NCI-H748 treated with DMSO at 0.1 percent for 48 hours (cell line): ENCODE results near the gene ETFB.

Experiments used
- DNase-seq: peaks from one replicate; lab custom pipeline; 2025; lab: John Stamatoyannopoulos, UW

Gene ETFB

DNA sequence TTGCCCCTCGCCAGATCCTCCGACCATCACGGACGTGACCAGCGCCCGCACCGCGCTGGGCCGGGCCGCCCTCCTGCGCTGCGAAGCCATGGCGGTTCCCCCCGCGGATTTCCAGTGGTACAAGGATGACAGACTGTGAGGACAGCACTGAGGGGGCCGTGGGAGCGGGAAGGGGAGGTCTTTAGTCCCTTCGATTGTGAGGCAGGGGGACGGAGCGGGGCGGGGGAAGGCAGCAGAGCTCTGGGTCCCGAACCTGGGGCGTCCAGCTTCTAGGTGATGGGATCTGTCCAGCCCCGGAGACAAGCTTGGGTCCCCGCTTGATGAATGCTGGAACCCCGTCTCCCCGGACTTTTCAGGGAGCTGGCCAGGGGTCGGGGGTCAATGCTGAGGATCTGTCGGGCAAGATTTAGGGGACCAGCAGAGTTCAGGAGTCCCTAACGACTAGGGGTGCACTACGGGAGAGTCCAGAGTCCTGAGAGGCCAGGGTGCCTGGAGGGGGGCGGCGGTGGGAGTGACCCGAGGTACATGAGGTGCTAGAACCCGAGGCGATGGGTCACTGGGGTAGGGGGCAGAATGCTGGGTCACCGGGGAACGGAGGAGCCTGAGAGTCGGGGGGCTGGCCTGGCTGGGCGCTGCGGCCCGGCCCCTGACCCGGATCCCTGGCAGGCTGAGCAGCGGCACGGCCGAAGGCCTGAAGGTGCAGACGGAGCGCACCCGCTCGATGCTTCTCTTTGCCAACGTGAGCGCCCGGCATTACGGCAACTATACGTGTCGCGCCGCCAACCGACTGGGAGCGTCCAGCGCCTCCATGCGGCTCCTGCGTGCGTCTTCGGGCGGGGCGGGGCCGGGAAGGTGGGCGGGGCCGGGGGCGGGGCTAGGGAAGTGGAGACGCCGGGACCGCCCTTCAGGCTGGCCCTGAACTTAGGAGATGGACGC, 38.9 kb downstream of the ETFB start:
- no peak for DNase-seq

DNA sequence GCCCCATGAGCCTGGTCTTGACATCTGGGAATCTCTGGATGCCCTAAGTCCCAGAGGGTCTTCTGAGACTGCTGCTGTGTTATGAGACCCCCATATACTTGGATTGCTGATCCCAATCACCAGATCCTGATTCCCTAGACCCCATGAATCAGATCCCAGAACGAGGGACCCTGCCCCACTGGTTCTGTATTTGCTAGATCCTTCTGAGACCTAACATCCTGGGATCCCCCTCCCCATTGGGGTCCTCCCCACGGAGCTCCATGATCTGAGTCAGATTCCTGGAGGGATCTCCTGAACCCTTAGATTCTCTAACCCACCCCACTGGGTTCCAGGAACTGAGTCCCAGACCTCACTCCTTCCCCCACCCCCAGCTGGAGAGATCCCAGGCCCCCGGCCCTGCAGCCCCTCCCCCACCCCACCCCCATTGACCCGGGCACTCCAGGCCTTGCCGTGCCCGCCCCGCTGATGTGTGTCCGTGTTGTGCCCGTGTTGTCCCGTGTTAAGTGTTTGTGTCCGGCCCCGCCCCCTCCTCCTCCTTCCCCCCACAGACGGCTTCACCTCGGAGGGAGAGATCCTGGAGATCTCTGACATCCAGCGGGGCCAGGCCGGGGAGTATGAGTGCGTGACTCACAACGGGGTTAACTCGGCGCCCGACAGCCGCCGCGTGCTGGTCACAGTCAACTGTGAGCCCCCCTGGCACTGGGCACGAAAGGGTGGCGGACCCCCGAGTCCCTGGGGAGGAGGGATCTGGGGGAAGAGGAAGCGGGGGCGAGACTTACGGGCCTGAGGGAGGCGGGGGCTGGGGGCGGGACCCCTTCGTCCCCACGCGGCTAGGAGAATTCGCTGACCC, 39.7 kb downstream of the ETFB start:
- DNase-seq = no peak

- DNase-seq = no peak
Observed at GRCh38 chr19:51325161-51325976, 40.8 kb downstream of the ETFB start.

DNA sequence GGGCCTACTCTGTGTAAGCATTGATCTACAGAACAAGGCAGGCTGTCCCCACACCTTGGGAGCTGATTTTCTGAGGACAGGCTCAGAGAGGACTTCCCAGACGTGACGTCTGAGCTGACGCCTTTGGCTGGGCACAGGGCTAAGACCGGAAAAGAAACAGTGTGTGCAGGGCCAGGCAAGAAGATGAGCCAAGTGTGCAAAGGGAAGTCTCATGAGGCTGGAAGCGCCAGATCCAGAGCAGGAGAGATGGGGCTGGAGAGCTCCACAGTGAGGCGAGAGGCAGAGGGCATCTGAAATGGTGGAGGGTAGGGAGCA, 42.1 kb downstream of the ETFB start:
- DNase-seq = no peak

DNA sequence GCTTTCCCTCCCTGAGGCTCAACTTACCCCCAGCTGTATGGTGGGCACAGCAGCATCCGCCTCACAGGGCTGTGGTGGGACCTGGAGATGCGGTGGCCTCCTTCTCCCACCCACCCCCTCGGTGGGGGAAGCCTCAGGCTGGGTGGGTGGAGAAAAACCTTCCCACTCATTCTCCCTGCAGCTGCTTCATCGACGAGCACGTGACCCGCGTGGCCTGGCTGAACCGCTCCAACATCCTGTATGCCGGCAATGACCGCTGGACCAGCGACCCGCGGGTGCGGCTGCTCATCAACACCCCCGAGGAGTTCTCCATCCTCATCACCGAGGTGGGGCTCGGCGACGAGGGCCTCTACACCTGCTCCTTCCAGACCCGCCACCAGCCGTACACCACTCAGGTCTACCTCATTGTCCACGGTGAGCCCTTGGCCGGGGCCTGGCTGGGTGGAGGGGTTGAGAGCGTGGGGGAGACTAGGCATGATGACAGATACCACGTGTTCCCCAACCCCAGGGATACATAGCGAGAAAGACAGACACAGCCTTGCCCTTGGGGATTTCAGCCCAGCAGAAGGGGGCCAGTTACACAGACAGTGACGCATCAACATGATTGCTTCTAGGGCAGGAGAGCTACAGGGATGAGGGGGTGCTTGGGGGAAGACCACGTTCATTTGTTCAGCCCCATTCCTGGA, 42.6 kb downstream of the ETFB start:
- no peak for DNase-seq

GRCh38 chr19:51321799-51322198, 44.4 kb downstream of the ETFB start:
- DNase-seq = no peak

GRCh38 chr19:51320280-51320657, 45.9 kb downstream of the ETFB start:
- no peak for DNase-seq

DNA sequence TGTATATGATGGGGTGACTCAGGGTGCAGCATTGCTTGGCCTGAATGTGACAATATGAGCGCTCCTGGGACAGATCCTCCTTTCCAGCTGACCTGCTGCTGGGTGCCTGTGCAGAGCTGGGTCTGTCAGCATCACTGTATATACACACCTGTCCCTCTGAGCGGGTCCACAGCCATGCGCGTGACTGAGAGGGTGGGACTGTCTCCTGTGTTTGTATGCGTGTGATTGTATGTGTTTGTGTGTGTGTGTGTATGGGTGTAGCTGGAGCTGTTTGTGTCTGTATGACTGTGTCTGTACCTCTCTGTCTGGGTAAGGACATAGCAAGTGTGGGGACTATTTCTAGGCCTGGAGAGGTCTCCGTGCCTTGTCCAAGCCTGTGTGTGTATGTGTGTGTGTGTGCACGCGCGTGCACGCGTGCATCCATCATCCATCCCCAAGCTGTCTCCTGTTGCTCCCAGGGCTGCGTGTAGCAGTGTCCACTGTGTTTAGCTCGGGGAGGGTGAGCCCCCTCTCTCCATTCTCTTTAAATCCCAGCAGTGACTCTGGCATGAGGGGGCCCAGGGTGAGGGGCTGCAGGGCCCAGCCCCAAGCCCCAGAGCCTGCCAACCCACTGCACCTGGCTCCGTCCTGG, 46.4 kb downstream of the ETFB start:
- no peak for DNase-seq

DNA sequence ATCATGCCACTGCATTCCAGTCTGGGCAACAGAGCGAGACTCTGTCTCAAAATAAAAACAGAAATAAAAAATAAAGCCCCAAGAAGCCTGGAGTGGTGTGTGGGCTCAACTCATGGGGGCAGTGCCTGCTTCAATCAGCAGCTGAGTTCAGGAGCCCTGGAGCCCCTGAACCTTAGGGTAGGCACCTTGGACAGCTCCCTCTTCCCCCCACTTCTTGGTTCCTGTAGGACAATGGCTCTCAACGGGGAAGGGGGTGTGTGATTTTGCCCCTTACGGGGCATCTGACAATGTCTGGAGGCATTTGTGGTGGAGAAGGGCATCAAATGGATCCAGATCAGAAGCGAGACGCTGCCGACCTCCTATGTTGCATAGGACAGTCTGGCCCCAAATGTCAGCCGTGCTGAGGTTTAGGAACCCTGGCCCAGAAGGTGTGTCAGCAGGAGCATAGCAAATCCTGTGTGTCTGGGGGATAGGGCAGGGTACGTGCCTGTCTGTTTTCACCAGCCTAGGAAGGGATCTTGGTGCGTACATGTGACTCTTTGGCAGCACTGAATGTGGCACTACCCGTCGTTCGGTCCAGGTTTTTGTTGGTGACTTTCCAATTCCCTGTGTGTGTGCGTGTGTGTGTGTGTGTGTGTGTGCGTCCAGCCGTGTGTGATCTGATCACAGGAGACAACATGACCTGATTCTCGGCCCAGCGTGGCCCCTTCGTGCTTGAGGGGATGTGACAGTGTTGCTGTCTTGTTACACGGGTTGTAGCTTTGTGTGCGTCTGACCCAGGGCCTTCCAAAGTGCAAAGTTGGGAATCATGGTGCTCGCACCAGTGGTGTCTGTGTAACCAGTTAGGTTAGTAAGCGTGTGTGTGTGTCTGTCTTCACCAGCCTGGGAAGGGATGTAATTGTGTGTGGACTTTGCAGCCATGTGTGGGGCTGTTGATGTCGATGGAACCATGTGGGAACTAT, 47.2 kb downstream of the ETFB start:
- no peak for DNase-seq

DNA sequence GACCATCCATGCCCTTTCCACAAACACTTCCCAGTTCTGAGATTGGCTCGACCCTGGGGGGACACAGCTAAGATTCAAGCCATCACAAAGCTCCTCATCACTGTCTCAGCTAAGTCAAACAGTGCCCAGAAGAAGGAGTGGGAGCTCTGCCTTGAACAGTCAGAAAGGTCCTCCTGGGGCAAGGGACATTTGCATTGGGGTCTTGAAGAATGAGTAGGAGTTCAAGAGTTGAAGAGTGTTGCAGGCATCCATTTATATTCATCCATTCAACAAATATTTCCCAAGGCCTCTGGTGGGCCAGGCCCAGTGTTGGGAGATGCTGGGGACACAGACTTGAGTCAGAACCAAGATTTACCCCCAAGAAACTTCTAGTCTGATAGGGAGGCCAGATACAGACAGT, 48.2 kb downstream of the ETFB start:
- no peak for DNase-seq

DNA sequence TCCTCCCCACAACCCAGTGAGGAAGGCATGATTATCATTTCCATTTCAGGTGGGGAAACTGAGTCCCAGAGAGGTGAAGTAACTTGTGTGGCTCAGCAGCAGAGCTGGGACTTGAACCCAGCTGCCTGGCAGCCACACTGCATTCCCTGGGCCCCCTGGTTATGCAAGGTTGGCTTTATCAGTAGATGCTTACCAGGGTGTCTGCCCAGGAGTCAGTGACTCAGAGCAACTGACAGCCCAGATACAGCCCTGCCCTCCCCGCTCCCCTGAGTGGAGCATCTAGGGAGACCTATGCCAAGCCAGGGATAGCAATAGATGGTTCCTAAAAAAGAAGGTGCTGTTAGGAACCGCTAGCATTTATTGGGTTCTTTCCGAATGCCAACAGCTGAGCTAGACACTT, 48.8 kb downstream of the ETFB start:
- DNase-seq = no peak

DNA sequence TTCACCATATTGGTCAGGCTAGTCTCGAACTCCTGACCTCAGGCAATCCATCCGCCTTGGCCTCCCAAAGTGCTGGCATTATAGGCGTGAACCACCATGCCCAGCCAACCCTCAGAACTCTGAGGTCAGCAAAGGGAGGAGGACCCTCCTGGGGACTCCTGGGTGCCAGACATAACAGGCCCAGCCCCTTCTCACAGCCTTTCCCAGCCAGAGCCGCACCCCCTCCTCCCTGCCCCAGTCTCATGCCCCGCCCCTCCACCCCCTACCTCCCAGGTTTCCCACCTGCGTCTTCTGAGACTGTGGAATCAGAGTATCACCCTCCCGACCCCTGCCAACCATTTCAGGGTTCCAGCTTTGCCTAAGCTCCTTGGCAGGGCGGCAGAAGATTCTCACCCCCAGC, 49.5 kb downstream of the ETFB start:
- DNase-seq = no peak

- DNase-seq = no peak
Observed at GRCh38 chr19:51311351-51312257, 54.6 kb downstream of the ETFB start, which contains the start of gene IGLON5. Gene IGLON5 (plus strand): TSS chr19:51311644. CDS start chr19:51311848, 204 bp downstream.

DNA sequence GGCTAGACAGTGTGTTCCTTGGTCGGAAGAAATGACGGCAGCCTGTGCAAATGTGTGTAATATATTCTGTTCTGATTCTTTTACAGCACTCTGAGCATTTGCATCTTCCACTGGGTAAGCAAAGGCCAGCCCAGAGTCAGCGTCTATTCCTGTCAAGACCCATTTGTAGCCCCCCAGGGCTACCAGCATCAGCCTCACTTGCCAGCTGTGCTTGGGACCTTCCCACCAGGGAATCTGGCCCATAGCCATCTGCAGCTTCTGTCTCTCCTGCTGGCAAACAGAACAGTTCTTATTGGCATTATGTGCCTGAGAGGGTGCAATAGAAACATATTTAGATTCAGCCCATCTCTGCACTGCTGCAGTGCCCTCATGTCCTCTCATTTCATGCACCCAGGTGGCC, 60.7 kb downstream of the ETFB start:
- DNase-seq = no peak

- DNase-seq = no peak
Observed at GRCh38 chr19:51301266-51301665, 64.9 kb downstream of the ETFB start.

DNA sequence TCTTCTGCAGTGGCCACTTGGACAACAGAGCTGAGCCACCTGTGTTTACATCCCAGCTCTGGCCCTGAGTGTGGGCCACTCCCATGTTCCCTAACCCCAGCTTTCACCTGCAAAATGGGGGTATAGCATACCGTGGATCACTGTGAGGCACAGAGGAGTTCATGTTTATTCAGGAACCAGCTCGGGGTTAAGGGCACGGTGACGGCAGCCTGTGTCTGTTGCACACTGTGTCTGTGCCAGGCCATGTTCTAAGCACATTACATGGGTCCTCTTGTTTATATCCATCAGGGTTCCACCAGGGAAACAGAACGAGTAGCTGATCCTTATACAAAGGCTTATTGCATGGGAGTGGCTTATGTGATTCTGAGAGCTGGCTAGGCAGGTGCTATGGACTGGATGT, 68.8 kb downstream of the ETFB start:
- DNase-seq = no peak

DNA sequence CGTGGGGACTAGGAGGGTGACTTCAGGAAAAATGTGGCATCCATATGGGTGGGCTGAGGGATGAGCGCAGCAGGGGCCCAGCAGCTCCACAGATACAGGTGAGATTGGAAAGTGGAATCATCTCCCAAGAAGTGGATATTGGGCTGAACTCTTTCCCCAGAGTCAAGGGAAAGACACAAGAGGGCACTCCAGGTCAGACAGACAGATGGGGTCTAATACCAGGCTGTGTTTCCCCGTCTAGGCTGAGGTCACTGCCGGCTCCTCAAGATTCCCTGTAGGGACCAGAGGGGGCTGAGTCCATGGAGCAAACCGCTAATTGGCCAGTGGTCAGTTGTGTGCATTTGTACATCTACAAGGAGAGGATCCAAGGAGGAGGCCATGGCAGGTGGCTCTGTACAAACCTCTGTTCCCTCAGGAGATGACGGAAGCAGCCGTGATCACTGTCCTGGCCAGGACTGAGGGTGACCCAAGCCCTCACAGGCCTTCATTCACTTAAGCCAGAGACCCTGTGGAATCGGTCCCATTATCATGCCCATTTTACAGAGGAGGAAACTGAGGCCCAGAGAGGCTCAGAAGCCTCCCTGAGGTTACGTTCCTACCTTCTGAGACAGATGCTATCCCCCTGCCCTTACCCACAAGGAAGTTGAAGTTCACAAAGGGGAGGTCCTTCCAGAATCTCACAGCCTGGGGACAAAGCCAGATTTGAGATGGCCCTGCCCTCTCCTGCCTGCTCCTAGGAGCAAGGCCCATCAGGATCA, 69.7 kb downstream of the ETFB start:
- DNase-seq = no peak
